ENCODE results near the gene RANBP3. TPM values are rescaled to one million over a fixed set of nuclear protein-coding genes. Genes with fewer than 3 reads are reported as not detected.

Gene RANBP3
- total RNA-seq, 1 experiment from 2014 or later: 62.4 TPM

DNA sequence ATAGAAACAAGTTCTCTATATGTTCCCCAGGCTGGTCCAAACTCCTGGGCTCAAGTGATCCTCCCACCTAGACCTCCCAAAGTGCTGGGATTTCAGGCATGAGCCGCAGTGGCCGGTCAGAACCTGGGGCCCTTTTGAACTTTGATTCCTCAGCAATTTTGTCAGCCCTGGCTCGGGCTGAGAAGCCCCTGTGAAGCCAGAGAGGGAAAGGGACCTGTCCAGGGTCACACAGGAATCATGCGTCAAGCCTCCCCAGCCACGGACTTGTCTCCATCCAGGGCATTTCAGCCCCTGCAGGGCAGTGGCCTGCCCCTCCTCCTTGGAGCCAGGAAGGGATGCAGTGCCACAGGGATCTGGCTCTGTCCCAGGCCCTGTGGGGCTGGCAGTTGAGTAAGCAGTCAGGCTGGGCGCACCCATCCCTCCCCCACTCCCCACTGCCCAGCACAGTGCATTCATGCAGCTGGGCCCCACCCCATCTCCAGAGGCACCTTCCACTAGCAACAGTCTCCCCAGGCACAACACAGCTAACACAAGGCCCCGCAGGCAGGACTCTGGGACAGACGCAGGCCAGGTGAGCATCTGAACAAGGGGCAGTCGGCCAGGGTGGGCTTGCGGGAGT is 64.1 kb downstream of the RANBP3 start, which contains the start of gene CAPS:
TSS of gene CAPS (plus strand) at position 516 of the 619 bp plus-strand sequence. CDS start 153 bp downstream, outside the sequence.
- RAD21 ChIA-PET (ENCODE audit: low non-redundant PET in 1 of 2, low total read pairs in 2 of 2, uncharacterized antibody in 2 of 2, unreplicated experiment in 2 of 2): no interaction called here
- DNase-seq (ENCODE audit: low read depth, low spot score): no peak
- no peaks in the 10 kb centered on the region for H3K27me3 ChIP-seq (ENCODE audit: insufficient read depth, low read length)
- POLR2A ChIA-PET: interaction anchor here (1.6 kb wide), 1 partner anchor 10 kb away, joined by 3 read pairs; no protein-coding TSS in a partner anchor
- H3K4me1 ChIP-seq (ENCODE audit: control insufficient read depth in 1 of 2, insufficient read depth in 2 of 2, low read length in 2 of 2): no peaks in the 10 kb centered on the region
- no peak within 1 kb of the TSS for H3K27ac ChIP-seq (ENCODE audit: low read depth, low read length)
- H3K4me3 ChIP-seq (replicated peaks in 1 of 2; ENCODE audit: low read depth in 1 of 2, low read length in 2 of 2): no peak within 1 kb of the TSS
- no peak within 1 kb of the TSS for H3K4me2 ChIP-seq (ENCODE audit: low read length)
- peak; percentile 32; the same call in 1 of the 2 replicates for ATAC-seq
- intact Hi-C loops (cut with micrococcal nuclease): no loop called here
- H3K9me2 ChIP-seq (ENCODE audit: insufficient read depth): no peaks in the 10 kb centered on the region
- TF ChIP-seq, protein P1, sequence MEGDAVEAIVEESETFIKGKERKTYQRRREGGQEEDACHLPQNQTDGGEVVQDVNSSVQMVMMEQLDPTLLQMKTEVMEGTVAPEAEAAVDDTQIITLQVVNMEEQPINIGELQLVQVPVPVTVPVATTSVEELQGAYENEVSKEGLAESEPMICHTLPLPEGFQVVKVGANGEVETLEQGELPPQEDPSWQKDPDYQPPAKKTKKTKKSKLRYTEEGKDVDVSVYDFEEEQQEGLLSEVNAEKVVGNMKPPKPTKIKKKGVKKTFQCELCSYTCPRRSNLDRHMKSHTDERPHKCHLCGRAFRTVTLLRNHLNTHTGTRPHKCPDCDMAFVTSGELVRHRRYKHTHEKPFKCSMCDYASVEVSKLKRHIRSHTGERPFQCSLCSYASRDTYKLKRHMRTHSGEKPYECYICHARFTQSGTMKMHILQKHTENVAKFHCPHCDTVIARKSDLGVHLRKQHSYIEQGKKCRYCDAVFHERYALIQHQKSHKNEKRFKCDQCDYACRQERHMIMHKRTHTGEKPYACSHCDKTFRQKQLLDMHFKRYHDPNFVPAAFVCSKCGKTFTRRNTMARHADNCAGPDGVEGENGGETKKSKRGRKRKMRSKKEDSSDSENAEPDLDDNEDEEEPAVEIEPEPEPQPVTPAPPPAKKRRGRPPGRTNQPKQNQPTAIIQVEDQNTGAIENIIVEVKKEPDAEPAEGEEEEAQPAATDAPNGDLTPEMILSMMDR (IDR thresholded peaks at IDR 0.05 in 2 of 3, conservative IDR thresholded peaks at IDR 0.05 in 1 of 3; ENCODE audit: borderline replicate concordance in 1 of 3, insufficient read depth in 1 of 3, low read depth in 2 of 3, low read length in 2 of 3): no peak
- TF ChIP-seq, protein P2, sequence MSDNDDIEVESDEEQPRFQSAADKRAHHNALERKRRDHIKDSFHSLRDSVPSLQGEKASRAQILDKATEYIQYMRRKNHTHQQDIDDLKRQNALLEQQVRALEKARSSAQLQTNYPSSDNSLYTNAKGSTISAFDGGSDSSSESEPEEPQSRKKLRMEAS (IDR thresholded peaks at IDR 0.05): no peak
- TF ChIP-seq YY1 (IDR thresholded peaks at IDR 0.05; ENCODE audit: extremely low read depth, insufficient replicate concordance, low read depth, low read length) (no peak), POLR2A (IDR thresholded peaks at IDR 0.05; ENCODE audit: borderline replicate concordance, extremely low read depth, insufficient read depth, insufficient read length) (no peak)
- no peaks in the 10 kb centered on the region for H3K9me3 ChIP-seq (ENCODE audit: control insufficient read depth in 1 of 2, insufficient read depth in 1 of 2, low read depth in 1 of 2, low read length in 2 of 2)
- CTCF ChIA-PET: no interaction called here
- BruUV-seq (replicated peaks): no TSS peak
- no peaks in the 10 kb centered on the region for H3K79me2 ChIP-seq (ENCODE audit: insufficient read depth, low read length)
- peaks cover 3 to 13% of the 10 kb centered on the region in 2 experiments; a peak in 2 of 4 replicates for H3K36me3 ChIP-seq (ENCODE audit: control insufficient read depth in 1 of 2, insufficient read depth in 2 of 2, low read length in 2 of 2)
- no peak within 1 kb of the TSS for H2AFZ ChIP-seq (ENCODE audit: low read depth, low read length, poor library complexity, severe bottlenecking)
- no peak within 1 kb of the TSS for H3K9ac ChIP-seq (ENCODE audit: low read length)
- H4K20me1 ChIP-seq (ENCODE audit: insufficient read depth): no peaks in the 10 kb centered on the region

DNA sequence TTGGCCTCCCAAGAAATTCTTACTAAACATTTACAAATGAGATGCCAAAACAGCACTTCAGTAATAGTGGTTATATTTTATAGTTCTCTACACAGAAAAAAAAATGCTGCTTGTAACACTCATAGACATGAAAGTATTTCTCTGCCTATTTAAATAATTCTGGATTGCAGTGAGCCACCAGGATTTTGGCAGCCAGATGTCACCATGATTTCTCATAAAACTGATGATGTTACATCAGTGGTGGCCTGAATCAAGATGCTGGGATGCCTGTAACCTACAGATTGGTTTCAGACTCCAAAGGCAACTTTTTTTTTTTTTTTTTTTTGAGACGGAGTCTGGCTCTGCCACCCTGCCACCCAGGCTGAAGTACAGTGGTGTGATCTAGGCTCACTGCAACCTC is 66.6 kb downstream of the RANBP3 start:
- DNase-seq (ENCODE audit: low read depth, low spot score) (no peak), ATAC-seq (no peak)
- intact Hi-C loops (cut with micrococcal nuclease): no loop called here
- Histone ChIP-seq H3K4me2 (ENCODE audit: low read length) (no peak overlapping the region), H3K36me3 (ENCODE audit: control insufficient read depth in 1 of 2, insufficient read depth in 2 of 2, low read length in 2 of 2) (peaks cover 0 to 1% of the 10 kb centered on the region in 2 experiments; a peak in 2 of 4 replicates), H2AFZ (ENCODE audit: low read depth, low read length, poor library complexity, severe bottlenecking) (no peak overlapping the region), H3K79me2 (ENCODE audit: insufficient read depth, low read length) (no peaks in the 10 kb centered on the region), H3K27ac (ENCODE audit: low read depth, low read length) (no peak overlapping the region), H3K9me3 (ENCODE audit: control insufficient read depth in 1 of 2, insufficient read depth in 1 of 2, low read depth in 1 of 2, low read length in 2 of 2) (no peaks in the 10 kb centered on the region), H3K4me1 (ENCODE audit: control insufficient read depth in 1 of 2, insufficient read depth in 2 of 2, low read length in 2 of 2) (no peaks in the 10 kb centered on the region), H3K4me3 (replicated peaks in 1 of 2; ENCODE audit: low read depth in 1 of 2, low read length in 2 of 2) (no peak overlapping the region), H3K9me2 (ENCODE audit: insufficient read depth) (no peaks in the 10 kb centered on the region), H3K27me3 (ENCODE audit: insufficient read depth, low read length) (no peaks in the 10 kb centered on the region), H4K20me1 (ENCODE audit: insufficient read depth) (no peaks in the 10 kb centered on the region), H3K9ac (ENCODE audit: low read length) (no peak overlapping the region)
- ChIA-PET CTCF (no interaction called here), POLR2A (no interaction called here), RAD21 (ENCODE audit: low non-redundant PET in 1 of 2, low total read pairs in 2 of 2, uncharacterized antibody in 2 of 2, unreplicated experiment in 2 of 2) (no interaction called here)
- no TSS peak for BruUV-seq (replicated peaks)
- TF ChIP-seq EZH2 (IDR thresholded peaks at IDR 0.05): no peak

Data from HCT116 (cell line).